Tongue (tissue), 2 donors: Measurements from ENCODE around the gene SLC12A6. TPM values are rescaled to one million over a fixed set of nuclear protein-coding genes. Genes with fewer than 3 reads are reported as not detected.

Source experiments
- DNase-seq: peaks from one replicate; pipeline ENCODE4 v3.0.0-alpha.2; 2015
- total RNA-seq: library from RNA; depleted of rRNA; stranded (reverse); fragments of >200 nt; gene quantifications from one replicate; pipeline ENCODE4 v1.2.3, GENCODE V29; 2014

Gene SLC12A6
- total RNA-seq, 1 donor from 2014 or later, result 28.1 TPM

DNA sequence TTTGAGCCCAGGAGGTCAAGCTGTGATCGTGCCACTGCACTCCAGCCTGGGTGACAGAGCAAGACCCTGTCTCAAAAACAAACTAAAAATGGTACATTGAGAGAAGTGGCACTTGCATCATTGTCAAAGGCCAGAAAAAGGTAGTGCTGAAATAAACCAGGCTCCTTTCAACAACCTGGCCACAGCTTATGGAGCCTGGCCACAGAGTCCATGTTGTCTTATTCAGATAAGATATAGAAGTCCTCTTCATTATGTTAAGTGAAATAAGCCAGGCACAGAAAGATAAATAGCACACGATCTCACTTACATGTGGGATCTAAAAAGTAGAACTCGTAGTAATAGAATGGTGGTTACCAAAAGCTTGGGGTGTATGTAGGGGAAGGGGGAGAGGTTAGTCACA, 78.0 kb downstream of the SLC12A6 start:
- DNase-seq, result no peak

DNA sequence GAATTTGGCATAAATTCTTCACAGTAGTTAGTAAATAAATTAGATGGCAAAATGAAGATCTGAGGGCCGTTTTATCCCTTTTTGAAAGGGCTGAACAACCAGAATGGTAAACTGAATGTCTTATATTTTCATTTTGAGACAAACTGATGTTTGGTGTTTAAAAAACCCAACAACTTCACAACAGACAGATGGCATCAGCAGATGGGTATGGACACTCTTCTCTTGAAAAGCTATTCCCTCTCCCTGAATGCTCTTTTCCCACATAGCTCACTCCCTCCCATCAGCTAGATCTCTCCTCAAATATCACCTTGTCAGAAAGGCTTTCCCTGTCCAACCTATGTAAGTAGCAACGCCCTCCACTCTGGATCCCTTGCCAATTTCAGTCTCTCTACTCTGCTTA, 79.4 kb downstream of the SLC12A6 start:
- DNase-seq, result no peak

DNA sequence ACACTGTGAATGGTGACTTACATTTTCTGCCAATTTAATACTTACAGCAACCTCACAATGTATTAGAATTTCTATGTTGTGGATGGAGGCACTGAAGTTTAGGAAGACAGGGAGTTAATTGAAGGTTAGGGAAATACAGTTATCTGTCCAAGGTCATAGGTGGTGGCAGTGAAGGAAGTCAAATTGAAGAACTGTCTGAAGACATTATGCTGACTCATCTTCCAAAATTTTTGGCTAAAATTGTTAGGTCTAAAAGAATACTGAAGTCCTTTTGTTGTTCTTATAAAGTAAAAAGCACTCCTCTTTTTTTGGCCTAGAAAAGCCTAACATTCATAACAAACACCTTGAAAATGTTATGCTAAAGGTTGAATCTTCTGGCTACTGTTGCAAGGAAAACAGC, 85.0 kb downstream of the SLC12A6 start:
- no peak for DNase-seq

DNA sequence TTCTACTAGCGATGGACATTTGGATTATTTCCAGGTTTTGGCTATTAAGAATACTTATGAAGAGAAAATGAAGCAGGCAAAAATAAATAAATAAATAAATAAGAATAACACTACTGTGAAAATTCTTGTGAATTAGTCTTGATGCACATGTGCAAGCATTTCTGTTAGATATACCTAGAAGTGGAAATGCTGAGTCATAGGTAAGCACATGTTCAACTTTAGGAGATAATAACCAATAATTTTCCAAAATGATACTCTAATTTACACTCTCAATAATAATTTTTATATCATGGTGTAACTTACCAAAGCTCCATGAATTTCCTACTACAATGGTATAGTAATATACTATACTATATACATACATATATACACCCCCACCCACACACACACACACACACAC, 89.4 kb downstream of the SLC12A6 start:
- no peak for DNase-seq

DNA sequence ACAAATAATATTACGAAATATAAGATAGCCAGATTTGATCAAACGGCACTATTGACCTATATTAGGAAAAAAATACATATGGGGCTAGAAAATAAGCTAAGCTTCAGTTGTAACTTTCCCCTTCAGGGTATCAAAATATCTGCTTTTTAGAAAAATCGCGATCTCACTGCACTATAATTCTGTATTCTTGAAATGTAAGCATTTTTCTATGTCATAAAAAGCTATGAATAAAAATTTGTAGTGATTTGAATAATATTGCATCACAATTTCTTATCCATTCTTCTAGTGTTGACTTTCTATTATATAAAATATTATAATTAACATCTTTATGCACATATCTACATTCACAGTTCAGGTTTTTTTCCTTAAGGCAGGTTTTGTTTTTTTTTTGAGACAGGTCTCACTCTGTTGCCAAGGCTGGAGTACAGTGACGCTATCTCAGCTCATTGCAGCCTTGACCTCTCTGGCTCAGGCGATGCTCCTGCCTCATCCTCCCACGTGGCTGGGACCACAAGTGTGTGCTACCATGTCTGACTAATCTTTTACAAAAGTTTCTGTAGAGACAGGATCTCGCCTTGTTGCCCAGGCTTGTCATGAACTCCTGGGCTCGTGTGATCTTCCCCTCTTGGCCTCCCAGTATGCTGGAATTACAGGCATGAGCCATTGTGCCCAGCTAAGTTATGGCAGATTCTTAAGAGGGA, 91.2 kb downstream of the SLC12A6 start:
- no peak for DNase-seq

DNA sequence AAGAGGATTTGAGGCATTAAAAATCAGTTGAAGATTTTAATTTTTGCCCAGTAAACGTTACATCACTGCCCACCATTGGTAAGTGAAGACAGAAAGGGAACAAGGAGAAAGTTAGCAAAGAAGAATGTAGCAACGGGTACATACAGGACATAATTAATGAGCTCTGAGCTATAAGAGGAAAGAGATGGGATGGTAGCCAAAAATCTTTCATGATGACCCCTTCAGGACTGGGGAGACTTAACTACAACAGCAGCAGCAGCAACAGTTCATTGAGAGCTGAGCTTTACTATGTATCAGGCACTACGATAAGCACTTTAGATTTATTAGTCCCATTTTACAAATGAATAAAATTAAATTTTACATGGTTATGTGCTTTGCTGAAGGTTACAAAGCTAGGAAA, 94.4 kb downstream of the SLC12A6 start:
- peak; percentile 2 for DNase-seq

DNA sequence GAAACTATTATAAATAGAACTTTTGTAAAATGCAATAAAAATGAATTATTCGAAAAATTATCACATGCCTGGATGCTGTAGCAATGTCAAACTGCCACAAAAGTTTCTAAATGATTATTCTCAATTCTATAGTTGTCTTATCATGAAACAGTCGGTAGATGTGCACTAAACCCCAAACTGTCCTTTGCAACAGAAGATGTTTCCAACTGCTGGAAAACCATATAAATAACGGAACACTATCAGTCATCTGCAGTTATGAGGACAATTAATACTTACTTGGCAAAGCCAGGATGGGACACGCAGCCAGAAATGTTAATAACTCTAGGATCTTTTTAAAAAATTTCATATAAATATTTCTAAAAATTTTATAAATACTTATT, 95.3 kb downstream of the SLC12A6 start:
- DNase-seq, result no peak

DNA sequence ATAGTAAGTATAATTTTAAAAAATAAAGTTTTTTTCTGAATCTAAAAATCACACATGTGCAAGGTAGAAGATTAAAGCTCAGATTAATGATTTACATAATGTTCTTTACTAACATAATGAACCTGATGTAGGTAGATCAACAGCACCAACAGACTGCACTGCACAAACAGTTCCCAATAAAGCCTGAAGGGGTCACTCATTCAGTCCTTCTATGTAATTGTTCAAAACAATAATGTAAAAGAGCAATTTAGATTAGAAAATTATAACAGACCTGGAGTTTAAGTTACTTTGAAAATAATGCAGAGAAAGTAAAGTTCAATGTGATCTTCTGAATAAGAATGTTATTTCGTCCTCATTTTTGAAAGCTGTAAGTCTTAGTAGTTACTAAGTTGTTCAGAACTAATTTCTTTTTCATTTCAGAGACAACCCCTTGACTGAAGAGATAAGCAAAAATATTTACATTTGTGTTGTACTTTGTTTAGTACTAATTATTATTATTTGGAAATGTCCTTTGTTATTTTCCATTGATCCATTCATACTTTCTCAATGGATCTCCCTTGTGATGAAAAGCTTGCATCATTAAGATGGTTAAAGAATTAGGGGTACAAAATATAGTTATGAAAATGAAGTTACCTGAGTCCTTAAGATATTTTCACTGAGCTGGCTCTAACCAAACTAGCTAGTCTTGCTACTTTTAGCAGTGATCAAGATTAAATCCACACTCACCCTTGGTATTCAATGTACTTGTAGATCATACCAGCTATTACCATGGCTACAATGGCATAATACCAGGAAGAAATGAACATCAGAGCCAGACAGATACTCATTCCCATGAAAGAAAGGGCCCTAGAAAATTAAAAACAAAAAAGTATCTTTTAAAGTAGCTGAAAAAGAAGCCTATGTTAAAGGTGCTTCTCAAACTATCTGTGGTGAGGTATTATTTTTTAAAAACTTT, 95.9 kb downstream of the SLC12A6 start:
- DNase-seq, result peak; percentile 45

DNA sequence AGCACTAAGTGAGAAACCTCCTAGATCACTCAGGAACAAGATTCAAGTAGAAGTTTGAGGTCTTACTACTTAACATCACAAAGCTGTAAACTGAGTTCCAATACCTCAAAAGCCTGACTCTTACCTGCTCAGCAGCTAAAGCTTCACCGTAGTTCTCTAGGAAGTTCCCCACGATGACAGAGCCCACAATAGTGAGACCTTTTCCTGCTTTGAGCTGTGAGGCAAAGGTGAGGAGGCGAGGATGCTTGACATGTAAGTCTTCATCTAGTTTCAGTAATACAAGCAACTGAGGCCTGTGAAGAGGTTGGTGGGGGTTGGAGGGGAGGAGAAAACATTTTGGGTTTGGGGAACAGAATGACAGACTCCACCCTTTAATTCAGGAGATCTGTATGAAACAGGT, 97.0 kb downstream of the SLC12A6 start:
- no peak for DNase-seq

DNA sequence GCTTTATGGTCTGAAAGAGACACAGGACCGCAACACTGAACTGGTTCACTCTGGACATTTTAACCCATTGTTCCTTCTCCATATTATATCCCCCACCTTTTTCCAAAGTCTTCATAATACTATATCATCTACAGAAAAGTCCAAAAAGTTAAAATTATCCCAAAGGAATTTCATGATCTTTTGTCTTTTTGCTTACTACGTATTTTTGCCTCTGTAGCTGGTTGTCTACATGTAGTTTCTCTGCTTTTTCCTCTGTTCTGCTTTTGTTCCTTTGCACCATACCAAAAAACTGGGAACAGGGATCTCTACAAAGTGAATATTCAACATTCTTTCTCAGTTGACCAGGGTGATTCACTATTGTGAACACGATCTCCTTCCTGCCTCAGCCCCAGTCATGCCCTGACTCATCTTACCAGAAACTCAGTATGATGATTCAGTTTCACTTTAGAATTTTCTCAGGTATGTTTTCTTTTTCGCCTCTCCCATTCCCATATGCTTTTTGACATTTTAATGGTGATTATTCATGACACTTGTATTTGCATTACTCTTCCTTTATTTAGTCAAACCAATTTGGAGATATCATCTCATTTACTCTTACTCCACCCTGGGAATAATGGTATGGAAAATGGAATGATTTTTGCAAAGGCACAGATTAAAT, 98.3 kb downstream of the SLC12A6 start:
- DNase-seq, result no peak

DNA sequence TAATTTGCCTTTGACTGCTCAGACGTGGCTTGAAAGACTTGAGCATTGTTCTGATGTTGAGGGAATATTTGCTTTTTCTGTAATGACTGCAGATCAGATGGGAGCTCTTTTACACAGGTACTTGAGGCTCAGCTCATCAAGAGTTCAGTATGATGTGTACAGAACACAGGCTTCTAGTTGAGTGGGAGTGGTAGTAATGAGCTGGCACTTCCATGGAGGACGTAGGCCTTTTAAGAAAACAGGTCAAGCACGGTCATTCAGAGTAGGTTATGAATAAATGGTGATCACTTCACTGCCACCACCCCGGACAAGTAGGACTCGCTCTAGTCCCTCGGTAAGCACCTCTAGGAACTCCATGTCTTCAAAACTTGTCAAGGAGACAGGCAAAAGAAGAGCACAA, 104.0 kb downstream of the SLC12A6 start:
- no peak for DNase-seq

DNA sequence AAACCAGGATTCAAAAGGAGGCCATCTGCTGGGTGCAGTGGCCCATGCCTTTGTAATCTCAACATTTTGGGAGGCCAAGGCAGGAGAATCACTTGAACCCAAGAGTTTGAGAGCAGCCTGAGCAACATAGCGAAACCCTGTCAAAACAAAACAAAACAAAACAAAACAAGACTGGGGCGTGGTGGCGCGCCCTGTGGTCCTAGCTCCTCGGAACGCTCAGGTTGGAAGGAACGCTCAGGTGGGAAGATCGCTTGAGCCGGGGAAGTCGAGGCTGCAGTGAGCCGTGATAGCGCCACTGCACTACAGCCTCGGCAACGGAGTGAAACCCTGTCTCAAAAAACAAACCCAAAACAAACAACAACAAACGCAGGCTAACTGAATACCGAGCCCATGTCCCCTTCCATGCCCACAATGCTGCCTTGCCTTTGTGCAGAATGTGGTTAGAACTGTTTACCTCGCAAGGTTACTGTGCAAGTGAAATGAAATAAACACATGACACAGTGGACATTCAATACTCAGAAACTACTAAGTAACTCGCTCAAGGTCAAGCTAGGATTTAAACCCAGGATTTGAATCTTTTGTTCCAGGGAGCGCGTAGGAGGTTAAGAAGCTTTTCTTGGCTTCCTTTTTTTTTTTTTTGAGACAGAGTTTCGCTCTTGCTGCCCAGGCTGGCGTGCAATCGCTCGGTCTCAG, 113.5 kb downstream of the SLC12A6 start:
- peak; percentile 21 for DNase-seq

DNA sequence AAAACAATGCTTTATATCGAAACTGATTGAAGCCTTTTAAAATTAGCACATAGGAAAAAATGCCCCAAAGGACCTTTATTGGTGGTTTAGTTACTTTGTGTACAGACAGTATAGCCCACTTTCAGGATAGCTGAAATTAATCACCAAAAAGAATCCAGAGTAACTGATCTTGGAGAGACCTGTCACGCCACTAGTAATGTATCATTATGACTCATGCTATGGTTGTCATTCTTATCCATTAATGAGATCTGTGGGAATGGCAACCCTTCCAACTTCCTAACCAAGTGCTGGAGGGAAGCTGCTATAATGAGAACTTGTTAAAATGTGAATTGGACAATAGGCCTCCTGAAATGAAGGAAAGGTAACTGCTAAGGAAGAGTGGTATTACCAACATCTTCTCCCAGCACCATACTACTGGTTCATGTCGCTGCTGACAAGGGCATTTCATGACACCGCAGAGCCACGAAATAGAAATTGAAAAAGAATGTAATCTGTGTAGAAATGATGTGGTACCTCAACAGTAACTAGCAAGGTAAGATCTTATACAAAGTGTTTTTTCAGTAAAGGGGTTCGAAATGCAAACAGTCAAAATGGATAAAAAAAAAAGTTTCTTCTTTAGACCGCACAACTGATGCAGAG, 119.9 kb downstream of the SLC12A6 start:
- no peak for DNase-seq

DNA sequence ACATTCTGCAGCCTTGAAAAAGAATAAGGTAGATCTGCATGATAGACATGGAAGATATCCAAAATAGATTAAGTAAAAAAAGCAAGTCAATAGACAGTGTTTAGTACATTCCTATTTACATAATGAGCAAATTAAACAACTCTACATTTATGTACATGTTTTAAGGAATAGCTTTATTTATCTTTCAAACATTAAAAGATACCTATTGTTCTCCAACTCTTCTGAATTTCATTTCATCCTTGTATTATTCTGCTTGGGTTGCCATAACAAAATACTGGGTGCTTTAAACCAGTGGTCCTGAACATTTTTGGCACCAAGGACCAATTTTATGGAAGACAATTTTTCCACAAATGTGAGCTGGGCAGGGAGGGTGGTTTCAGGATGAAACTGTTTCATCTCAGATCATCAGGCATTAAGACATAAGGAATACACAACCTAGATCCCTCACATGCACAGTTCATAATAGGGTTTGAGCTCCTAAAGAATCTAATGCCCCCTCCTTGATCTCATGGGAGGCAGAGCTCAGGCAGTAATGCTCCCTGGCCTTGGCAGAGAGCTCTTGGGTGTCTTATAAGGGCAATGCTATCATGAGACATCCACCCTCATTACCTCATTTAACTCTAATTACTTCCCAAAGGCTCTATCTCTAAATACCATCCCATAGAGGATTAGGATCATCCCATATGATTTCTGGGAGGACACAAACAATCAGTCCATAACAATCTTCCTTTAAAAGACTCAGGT, 120.9 kb downstream of the SLC12A6 start:
- DNase-seq, result no peak

DNA sequence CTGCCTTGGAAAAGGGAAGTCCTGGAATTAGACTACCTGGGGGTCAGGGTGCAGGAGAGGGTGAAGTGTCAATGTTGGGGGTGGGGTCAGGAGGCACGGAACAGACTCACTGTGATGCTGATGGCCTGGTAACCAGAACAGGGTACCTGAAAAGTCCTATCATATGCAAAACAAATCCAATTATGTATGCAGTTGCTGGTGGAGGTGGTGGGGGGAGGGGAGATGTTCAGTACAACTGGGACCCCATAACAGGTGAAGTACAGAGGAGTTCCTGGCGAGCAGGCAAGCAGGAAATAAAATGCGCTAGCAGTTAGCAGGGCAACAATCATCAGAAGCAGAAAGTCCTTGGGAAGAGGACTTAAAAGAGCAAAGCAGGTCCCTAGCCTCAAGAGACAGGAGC, 123.4 kb downstream of the SLC12A6 start:
- DNase-seq, result no peak

DNA sequence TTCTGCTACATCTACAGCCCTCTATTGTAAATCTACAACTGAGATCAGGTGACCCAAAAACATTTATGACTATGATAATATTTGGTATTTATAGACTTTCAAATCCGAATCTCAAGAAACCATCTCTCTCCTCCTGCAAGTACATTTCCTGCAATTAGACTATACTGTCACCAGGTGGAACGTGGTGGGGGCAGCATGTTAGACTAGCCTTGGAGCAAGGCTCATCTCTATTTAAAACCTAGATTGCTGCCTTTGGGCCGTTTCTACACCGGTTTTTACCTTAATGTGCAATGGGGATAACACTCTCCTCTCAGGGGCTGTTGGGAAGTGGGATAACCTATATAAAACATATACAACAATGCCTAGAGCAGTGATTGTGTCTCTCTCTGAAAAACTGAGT, 123.9 kb downstream of the SLC12A6 start:
- DNase-seq, result no peak

DNA sequence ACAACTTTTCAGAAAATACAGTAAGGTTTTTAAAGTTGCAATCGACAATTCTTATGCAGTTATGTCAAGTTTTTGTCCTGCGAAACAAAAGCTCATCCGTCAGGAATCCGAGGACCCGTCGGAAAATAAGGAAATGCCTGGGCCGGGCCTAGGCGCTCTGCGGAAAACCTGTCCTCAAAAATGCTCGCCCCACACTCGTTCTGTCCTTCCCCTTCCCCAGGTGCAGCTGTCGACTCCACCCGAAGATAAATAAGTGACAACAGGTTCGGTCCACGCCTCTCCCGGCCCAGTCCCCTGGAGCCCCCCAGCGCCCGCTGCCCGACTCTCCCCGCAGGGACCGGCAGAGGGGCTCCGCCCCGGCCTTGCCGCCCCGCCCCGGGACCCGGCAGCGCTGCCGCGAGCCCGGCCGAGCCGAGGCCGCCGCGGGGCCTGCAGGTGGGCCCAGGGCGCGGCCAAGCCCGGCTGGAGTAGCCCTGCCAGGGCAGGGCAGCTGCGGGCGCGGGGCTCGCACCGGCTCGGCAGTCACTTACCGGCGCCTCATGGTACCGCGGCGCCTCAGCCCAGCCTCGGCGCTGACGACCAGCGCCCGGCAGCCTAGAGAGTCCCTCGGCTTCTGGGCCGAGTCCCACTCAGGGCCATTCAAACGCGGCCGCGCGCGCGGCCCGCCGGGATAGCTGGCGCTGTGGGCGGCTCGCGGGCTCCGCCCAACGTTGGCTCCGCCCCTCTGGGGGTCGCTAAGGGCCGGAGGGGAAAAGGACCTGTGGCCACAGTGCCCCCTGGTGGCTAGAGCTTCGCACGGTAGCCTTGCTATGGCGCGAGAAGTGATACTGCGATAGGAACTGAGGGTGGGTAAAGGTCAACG, 127.9 kb downstream of the SLC12A6 start, which contains the start of gene KATNBL1:
KATNBL1 (minus strand) TSS at position 676 of the 862 bp plus-strand sequence. CDS start 46,420 bp downstream, outside the sequence.
- peak; percentile 98 for DNase-seq

DNA sequence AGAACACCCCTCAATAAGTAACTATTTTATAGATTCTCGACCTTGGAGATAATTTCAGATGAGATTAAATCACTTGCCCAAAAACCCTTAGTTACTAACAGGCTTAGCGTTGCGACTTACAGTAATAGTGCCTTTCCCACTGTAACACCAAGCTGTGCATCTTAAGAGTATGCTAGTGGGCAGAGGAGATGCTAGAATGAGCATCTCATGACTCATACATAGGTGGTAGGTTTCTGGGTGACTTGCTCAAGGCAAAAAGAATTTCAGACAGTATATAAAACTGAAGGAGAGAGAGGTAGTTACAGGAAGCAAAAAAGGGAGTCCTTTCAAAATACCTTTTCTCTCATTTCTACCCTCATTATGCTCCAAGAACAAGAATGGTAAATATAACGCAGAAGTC, 131.6 kb downstream of the SLC12A6 start:
- no peak for DNase-seq

DNA sequence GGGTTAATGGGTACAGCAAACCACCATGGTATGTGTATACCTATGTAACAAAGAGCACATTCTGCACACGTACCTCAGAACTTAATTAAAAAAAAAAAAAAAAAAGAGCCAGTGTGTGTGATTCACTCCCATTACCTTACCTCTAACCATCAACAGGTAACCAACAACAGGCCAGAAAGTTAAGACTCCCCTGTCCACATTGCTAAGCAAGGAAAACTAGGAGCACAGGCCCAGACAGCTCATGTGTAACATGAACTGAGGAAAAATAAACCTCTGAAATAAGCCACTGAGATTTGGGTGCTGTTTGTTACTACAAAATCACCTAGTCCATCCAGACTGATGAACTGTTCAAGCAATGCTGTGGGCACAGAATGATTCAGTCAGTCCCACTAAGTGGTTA, 133.6 kb downstream of the SLC12A6 start:
- DNase-seq, result no peak

DNA sequence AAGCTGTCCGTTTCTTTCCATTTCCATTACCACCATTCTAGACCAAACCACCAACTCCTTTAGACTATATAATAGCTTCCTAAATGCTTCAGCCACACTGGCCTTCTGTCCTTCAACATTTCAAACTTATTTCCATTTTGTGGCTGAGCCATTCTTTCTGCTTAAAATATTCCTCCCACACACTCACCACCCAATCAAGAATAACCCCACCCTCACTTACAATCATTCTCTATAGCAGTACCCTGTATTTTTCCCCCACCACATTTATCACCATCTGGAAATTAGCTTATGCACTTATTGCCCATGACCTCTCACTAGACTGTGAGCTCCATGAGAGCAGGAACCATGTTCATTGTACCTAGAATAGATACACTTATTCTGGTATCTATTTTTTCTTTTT, 134.3 kb downstream of the SLC12A6 start:
- DNase-seq, result no peak
